Panc1 (cell line): ENCODE measurements around the gene TMEM82.

Experiments
- CTCF ChIP-seq: fragments of 450-650 bp; IDR thresholded peaks from 2 replicates; pipeline ENCODE4 v1.5.1; 2017; ENCODE audit warnings: mild to moderate bottlenecking
- POLR2AphosphoS5 ChIP-seq: IDR thresholded peaks from 2 replicates; pipeline ENCODE4 v1.6.1; 2012; ENCODE audit warnings: mild to moderate bottlenecking, low read depth, low read length, moderate library complexity
- REST ChIP-seq, 2 experiments: IDR thresholded peaks; 2 replicates each; pipeline ENCODE4 v1.6.1; 2011 to 2012; ENCODE audit warnings: low read depth in 2 of 2, control low read depth in 1 of 2, low read length in 1 of 2, mild to moderate bottlenecking in 1 of 2, moderate library complexity in 1 of 2; ENCODE audit not compliant: insufficient read depth in 1 of 2
- SIN3A ChIP-seq: IDR thresholded peaks from 2 replicates; pipeline ENCODE4 v1.6.1; 2012; ENCODE audit warnings: low read depth, mild to moderate bottlenecking, low read length, moderate library complexity, borderline replicate concordance; ENCODE audit not compliant: insufficient read depth
- TCF7L2 ChIP-seq: IDR thresholded peaks from 2 replicates; pipeline ENCODE4 v1.6.1; 2011; ENCODE audit warnings: mild to moderate bottlenecking, low read depth, low read length, inconsistent platforms

GRCh38 chr1:15728937-15729657 is 13.2 kb upstream of the TMEM82 start:
- no peak for TF ChIP-seq CTCF
- TF ChIP-seq SIN3A, result no peak
- no peak for TF ChIP-seq REST (IDR thresholded peaks at IDR 0.05; ENCODE audit: insufficient read depth in 1 of 2, low read depth in 2 of 2, low read length in 1 of 2)
- TF ChIP-seq TCF7L2, result no peak
- TF ChIP-seq POLR2AphosphoS5, result no peak
